Stomach smooth muscle (tissue), 2 donors: ENCODE measurements around the gene ESYT3.
A peak's percentile ranks its signal among the peaks of the same experiment; 100 is the strongest.

ENCODE experiments used
- H3K27ac ChIP-seq: one replicate; pipeline ENCODE4 v1.7.0; 2013; ENCODE audit warnings: mild to moderate bottlenecking, low read length, inconsistent platforms
- H3K27me3 ChIP-seq, 2 donors: one replicate each; pipeline ENCODE4 v1.7.0; 2013; ENCODE audit warnings: low read length in 2 of 2; ENCODE audit not compliant: insufficient read depth in 2 of 2, control insufficient read depth in 1 of 2
- H3K36me3 ChIP-seq, 2 donors: one replicate each; pipeline ENCODE4 v1.7.0; 2013; ENCODE audit warnings: low read length in 2 of 2; ENCODE audit not compliant: control insufficient read depth in 2 of 2, insufficient read depth in 2 of 2
- H3K4me1 ChIP-seq: one replicate; pipeline ENCODE4 v1.7.0; 2013; ENCODE audit warnings: low read length; ENCODE audit not compliant: control insufficient read depth, insufficient read depth
- H3K4me3 ChIP-seq, 2 donors: one replicate each; pipeline ENCODE4 v1.7.0; 2013; ENCODE audit warnings: low read length in 2 of 2
- H3K9ac ChIP-seq, 2 donors: one replicate each; pipeline ENCODE4 v1.7.0; 2013; ENCODE audit warnings: low read length in 2 of 2, mild to moderate bottlenecking in 1 of 2
- H3K9me3 ChIP-seq, 2 donors: one replicate each; pipeline ENCODE4 v1.7.0; 2013; ENCODE audit warnings: low read length in 2 of 2; ENCODE audit not compliant: control insufficient read depth in 2 of 2
- donor health status: healthy.
- donor health status: Pancreatic carcinoma.

ESYT3 gene

GRCh38 chr3:138434875-138435772 is 708 bp downstream of the ESYT3 start:
- Histone ChIP-seq H3K9ac (peak overlapping the region; percentile 55 to 56), H3K9me3 (no peaks in the 10 kb centered on the region), H3K27ac (peak overlapping the region; percentile 37), H3K4me1 (peaks cover 24% of the 10 kb centered on the region), H3K4me3 (peak overlapping the region; percentile 75 to 80), H3K27me3 (peaks cover 0 to 4% of the 10 kb centered on the region in 2 donors), H3K36me3 (no peaks in the 10 kb centered on the region)

DNA sequence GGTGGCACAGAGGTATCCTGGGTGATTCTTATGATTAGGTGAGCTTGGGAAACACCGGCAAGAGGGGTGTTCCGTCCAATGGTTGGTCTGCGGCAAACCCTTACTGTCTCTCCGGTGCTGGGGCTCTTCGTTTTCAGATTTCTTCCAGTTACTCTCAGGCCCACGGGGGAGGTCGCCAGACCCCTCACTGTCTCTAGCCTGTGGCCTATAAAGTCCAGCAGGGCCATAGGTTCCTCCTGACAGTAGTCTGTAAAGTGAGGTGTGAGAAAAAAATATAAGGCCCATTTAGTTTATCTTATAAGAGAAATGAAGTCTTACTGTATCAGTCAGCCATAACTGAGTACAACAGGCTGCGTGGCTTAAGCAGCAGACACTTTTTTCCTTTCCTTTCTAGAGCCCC is 1.4 kb downstream of the ESYT3 start:
- Histone ChIP-seq H3K4me3 (peak overlapping the region; percentile 75 to 80), H3K36me3 (no peaks in the 10 kb centered on the region), H3K9ac (peak overlapping the region in 1 of 2 donors; percentile 21), H3K27ac (peak overlapping the region; percentile 37), H3K27me3 (peaks cover 0 to 4% of the 10 kb centered on the region in 2 donors), H3K9me3 (no peaks in the 10 kb centered on the region), H3K4me1 (peaks cover 31% of the 10 kb centered on the region)

DNA sequence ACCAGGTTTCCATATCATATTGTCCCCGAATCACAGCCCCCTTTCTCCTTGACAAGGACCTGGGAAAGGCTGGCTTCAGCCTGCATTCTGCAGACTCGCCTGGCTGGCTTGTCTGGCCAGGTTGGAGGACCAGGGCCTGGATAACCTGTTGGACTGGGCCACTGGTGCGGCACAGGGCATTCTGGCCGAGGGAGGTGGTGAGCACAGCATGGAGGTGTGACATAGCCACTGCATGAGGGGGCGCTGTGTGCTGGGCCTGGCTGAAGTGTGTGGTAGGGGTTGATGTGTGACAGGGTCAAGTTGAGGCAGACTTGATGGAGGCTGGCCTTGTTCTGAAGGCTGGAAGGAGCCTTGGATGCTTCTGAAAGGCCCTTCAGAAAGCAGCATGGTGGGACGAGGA is 2.9 kb downstream of the ESYT3 start:
- no peaks in the 10 kb centered on the region for H3K9me3 ChIP-seq
- no peak overlapping the region for H3K4me3 ChIP-seq
- no peaks in the 10 kb centered on the region for H3K36me3 ChIP-seq
- peaks cover 39% of the 10 kb centered on the region for H3K4me1 ChIP-seq
- peaks cover 0 to 4% of the 10 kb centered on the region in 2 donors for H3K27me3 ChIP-seq
- H3K9ac ChIP-seq: no peak overlapping the region
- no peak overlapping the region for H3K27ac ChIP-seq

DNA sequence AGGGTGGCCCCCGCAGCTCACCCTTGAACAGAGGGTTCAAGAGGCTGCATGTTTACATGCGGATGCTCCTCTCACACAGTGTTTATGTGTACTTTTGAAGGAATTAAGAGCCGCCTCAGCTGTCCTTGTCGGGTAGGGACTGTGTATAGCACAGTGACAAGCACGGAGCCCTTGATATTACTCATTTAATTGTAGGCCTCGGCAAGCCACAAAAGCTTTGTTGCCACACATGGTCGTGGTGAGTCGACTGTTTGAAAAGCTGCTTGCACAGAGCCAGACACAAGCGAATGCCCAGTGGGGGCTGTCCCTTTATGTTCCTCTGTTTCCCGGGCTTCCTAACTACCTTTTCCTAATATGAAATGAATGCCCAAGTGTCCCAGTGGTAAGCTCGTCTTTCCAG is 4.5 kb downstream of the ESYT3 start:
- Histone ChIP-seq H3K27ac (no peak overlapping the region), H3K9me3 (no peaks in the 10 kb centered on the region), H3K4me3 (no peak overlapping the region), H3K4me1 (peaks cover 49% of the 10 kb centered on the region), H3K36me3 (no peaks in the 10 kb centered on the region), H3K27me3 (no peaks in the 10 kb centered on the region), H3K9ac (no peak overlapping the region)

DNA sequence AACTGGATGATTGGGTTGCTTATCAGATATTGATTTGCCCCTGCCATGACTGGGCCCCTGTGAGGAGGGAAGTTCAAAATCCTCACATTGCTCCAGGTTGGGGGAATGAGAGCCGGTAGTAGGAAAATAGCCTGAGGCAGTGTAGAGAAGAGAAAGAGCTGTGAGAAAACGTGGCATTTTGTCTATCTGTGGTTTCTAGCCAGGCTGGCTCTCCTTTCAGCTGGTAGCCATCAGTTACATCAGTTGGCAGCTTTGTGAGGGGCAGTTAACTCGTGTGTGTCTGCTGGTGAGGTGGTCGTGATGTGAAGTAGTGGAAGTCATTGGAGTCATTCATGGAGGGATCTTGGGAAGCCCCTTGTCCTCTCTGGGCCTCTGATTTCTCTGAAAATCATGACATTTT is 5.2 kb downstream of the ESYT3 start:
- H3K4me1 ChIP-seq: peaks cover 47% of the 10 kb centered on the region

DNA sequence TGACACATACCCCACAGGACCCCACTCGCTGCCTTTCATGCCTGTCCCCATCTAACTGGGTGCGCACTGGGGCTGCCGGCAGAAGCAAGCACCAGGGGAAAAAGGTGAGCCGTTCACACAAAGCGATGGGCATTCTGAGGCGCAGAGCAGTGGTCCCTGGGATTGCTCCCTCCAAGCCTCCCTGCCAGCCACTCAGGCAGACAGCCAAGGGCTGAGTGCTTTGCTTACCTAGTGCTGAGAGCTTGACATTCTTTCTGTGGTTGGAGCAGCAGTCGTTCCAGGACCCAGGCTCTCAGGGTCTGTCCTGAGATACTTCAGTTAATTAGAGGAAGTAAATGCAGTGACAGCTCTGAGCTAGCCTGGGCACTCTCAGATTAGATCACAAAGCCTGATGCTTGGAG is 5.7 kb downstream of the ESYT3 start:
- Histone ChIP-seq H3K27me3 (no peaks in the 10 kb centered on the region), H3K4me3 (no peak overlapping the region), H3K9me3 (no peaks in the 10 kb centered on the region), H3K36me3 (no peaks in the 10 kb centered on the region), H3K4me1 (peaks cover 42% of the 10 kb centered on the region), H3K9ac (no peak overlapping the region), H3K27ac (peak overlapping the region; percentile 37)

More for the DNA sequence above, 5.2 kb downstream of the ESYT3 start:
- Histone ChIP-seq H3K27me3 (no peaks in the 10 kb centered on the region), H3K27ac (peak overlapping the region; percentile 18), H3K9ac (no peak overlapping the region), H3K9me3 (no peaks in the 10 kb centered on the region), H3K4me3 (no peak overlapping the region), H3K36me3 (no peaks in the 10 kb centered on the region)

DNA sequence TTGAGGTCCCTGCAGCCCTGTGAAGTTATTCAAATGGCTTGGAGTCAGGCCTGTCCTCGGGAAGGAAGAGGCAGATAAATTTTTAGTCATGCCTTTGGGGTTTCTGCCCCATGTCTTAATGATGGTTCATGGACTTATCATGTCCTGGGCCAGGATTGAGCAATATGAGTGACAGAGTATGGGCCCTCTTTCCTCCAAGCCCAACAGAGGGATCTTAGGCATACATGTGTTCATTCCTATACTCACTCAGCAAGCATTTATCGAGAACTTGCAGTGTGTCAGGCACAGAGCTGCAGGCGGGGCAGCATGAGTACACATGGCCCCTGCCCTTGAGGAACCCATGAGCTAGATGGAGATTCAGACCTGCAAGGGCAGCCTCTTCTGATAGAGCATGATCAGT is 6.2 kb downstream of the ESYT3 start:
- Histone ChIP-seq H3K36me3 (no peaks in the 10 kb centered on the region), H3K27me3 (no peaks in the 10 kb centered on the region), H3K4me1 (peaks cover 39% of the 10 kb centered on the region), H3K9me3 (no peaks in the 10 kb centered on the region), H3K4me3 (peak overlapping the region in 1 of 2 donors; percentile 29), H3K9ac (no peak overlapping the region), H3K27ac (peak overlapping the region; percentile 37)

GRCh38 chr3:138441256-138441655 is 6.8 kb downstream of the ESYT3 start:
- Histone ChIP-seq H3K4me1 (peaks cover 37% of the 10 kb centered on the region), H3K9me3 (no peaks in the 10 kb centered on the region), H3K4me3 (no peak overlapping the region), H3K27ac (peak overlapping the region; percentile 37), H3K9ac (no peak overlapping the region), H3K36me3 (no peaks in the 10 kb centered on the region), H3K27me3 (no peaks in the 10 kb centered on the region)

DNA sequence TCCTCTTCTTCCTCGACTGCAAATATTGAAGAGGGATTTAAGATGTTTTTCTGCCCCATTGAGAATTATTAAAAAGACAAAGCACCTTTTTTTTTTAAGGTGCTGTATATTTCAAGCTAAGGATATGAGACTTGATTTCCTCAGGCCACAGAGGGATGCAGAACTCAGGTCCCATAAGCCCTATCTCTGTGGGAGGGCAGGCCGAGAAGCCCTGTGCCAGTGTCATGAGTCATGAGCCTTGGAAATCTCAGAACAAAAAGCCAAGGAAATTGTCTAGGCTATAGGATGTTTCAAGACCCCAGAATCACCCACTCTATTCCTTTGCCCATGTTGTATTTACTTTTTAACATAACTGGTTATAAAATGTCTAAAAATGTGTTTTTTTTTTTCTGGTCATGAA is 7.3 kb downstream of the ESYT3 start:
- Histone ChIP-seq H3K9ac (no peak overlapping the region), H3K27me3 (no peaks in the 10 kb centered on the region), H3K4me1 (peaks cover 37% of the 10 kb centered on the region), H3K4me3 (no peak overlapping the region), H3K27ac (no peak overlapping the region), H3K36me3 (no peaks in the 10 kb centered on the region), H3K9me3 (no peaks in the 10 kb centered on the region)

DNA sequence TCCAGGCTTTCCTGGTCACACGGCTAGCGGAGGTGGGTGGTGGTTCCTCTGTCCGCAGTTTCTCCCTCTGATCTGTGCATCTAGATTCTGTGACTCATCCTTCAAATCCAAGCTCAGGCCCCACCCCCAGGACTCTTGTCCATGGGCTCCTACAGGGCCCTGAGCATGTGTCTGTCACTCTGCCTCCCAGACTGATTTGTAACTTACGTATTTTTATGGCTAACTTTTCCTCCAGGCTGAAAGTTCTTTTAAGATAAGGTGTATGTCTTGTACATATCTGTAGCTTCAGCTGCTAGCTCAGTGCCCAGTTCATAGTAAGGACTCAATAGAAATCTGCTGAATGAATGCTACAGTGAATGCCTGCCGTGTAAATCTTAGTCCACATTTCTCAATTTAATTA is 8.0 kb downstream of the ESYT3 start:
- no peak overlapping the region for H3K4me3 ChIP-seq
- no peaks in the 10 kb centered on the region for H3K27me3 ChIP-seq
- H3K4me1 ChIP-seq: peaks cover 37% of the 10 kb centered on the region
- no peak overlapping the region for H3K27ac ChIP-seq
- no peaks in the 10 kb centered on the region for H3K36me3 ChIP-seq
- H3K9ac ChIP-seq: no peak overlapping the region
- H3K9me3 ChIP-seq: no peaks in the 10 kb centered on the region

DNA sequence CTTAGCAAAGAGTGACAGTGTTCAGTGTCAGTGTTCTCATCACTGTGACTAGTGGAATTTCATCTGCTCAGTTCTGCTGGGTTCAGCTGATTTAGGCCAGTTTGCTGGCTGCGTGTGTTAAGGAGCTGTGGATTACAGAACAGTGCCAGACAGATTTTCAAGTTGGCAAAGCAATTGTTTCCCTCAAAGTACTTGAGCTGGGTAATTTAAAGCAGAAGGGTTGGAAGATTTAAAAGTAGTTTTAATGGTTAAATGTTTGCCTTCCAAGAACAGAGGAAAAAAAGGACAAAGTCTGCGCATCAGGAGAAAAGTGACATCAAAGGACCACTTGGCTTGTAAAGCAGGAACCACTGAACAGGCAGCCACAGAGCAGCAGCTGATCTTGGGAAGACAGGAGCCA is 8.7 kb downstream of the ESYT3 start:
- Histone ChIP-seq H3K27ac (no peak overlapping the region), H3K36me3 (no peaks in the 10 kb centered on the region), H3K27me3 (no peaks in the 10 kb centered on the region), H3K4me3 (no peak overlapping the region), H3K9ac (no peak overlapping the region), H3K4me1 (peaks cover 37% of the 10 kb centered on the region), H3K9me3 (no peaks in the 10 kb centered on the region)
